NT2/D1 (cell line): ENCODE results near the gene ATXN7.

Experiments used
- SUZ12 ChIP-seq: IDR thresholded peaks from 2 replicates; pipeline ENCODE4 v1.6.1; 2011; ENCODE audit not compliant: insufficient read length, insufficient read depth; ENCODE audit errors: extremely low read depth
- YY1 ChIP-seq: IDR thresholded peaks from 2 replicates; pipeline ENCODE4 v1.6.1; 2011; ENCODE audit not compliant: insufficient read length, insufficient read depth
- ZNF274 ChIP-seq: IDR thresholded peaks from 2 replicates; pipeline ENCODE4 v1.6.1; 2011; ENCODE audit warnings: mild to moderate bottlenecking, low read depth, low read length

DNA sequence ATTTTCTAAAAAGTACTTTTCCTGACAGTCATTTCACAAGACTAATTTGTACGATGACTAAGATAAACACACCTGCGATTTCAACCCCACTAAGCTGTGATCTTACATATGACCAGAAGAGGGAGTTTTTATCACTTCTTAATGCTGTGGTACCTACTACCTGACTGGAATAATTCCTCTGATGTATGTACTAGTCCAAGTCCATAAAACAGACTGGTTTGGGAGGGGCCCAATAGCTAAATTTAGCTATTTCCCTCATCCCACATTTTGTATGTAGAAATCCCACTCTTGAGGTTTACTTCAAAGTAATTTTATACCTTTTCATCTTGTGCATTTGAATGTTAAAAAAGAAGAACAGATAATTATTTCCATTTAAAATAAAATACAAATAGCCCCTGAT lies 98.2 kb downstream of the ATXN7 start:
- TF ChIP-seq SUZ12 = no peak
- no peak for TF ChIP-seq ZNF274
- no peak for TF ChIP-seq YY1
